Measurements from ENCODE around the gene EXOSC5. TPM values are rescaled to one million over a fixed set of nuclear protein-coding genes. Genes with fewer than 3 reads are reported as not detected.
"Not testable (repeated sequence)": the region's sequence is repeated elsewhere in the genome, so short reads cannot be mapped to it uniquely, and the experiment has no call there.

EXOSC5 gene
- total RNA-seq, 1 experiment from 2014 or later = 25.2 TPM

GRCh38 chr19:41384351-41384750, 12.8 kb downstream of the EXOSC5 start:
- ChIA-PET CTCF (no interaction called here), POLR2A (no interaction called here)
- Histone ChIP-seq H3K36me3 (ENCODE audit: control insufficient read depth, insufficient read depth, low read length) (no peaks in the 10 kb centered on the region), H3K27me3 (ENCODE audit: control insufficient read depth, insufficient read depth, low read length) (no peaks in the 10 kb centered on the region), H3K4me3 (ENCODE audit: low read depth in 2 of 2, low read length in 2 of 2) (no peak overlapping the region), H3K9me3 (ENCODE audit: control insufficient read depth, insufficient read depth, low read depth, low read length) (no peaks in the 10 kb centered on the region), H3K4me1 (ENCODE audit: control insufficient read depth, insufficient read depth, low read length) (no peaks in the 10 kb centered on the region), H3K27ac (ENCODE audit: low read length) (no peak overlapping the region)
- TF ChIP-seq CTCF (IDR thresholded peaks at IDR 0.05) = no peak
- no peak for TF ChIP-seq REST (IDR thresholded peaks at IDR 0.05; ENCODE audit: insufficient read depth in 1 of 2, low read depth in 2 of 2, low read length in 1 of 2)
- no peak for TF ChIP-seq TCF7L2 (IDR thresholded peaks at IDR 0.05; ENCODE audit: low read depth, low read length)
- TF ChIP-seq POLR2AphosphoS5 (IDR thresholded peaks at IDR 0.05; ENCODE audit: low read depth, low read length) = no peak
- TF ChIP-seq SIN3A (IDR thresholded peaks at IDR 0.05; ENCODE audit: borderline replicate concordance, insufficient read depth, low read depth, low read length) = no peak
- ATAC-seq (no peak), DNase-seq (ENCODE audit: low read depth, low spot score) (no peak)
- BruUV-seq (replicated peaks) = no TSS peak
- intact Hi-C loops (cut with micrococcal nuclease; ENCODE audit: unreplicated experiment) = no loop called here
- in situ Hi-C loops (cut with HindIII; ENCODE audit: low pct_unique_long_range_greater_than_20kb, low sequenced_read_pairs) = no loop called here

- H3K27me3 ChIP-seq (ENCODE audit: control insufficient read depth, insufficient read depth, low read length); in situ Hi-C loops (cut with HindIII; ENCODE audit: low pct_unique_long_range_greater_than_20kb, low sequenced_read_pairs); ATAC-seq; intact Hi-C loops (cut with micrococcal nuclease; ENCODE audit: unreplicated experiment); POLR2A ChIA-PET; H3K9me3 ChIP-seq (ENCODE audit: control insufficient read depth, insufficient read depth, low read depth, low read length); BruUV-seq (replicated peaks); H3K4me1 ChIP-seq (ENCODE audit: control insufficient read depth, insufficient read depth, low read length); H3K27ac ChIP-seq (ENCODE audit: low read length); DNase-seq (ENCODE audit: low read depth, low spot score); H3K36me3 ChIP-seq (ENCODE audit: control insufficient read depth, insufficient read depth, low read length); CTCF ChIA-PET; H3K4me3 ChIP-seq (ENCODE audit: low read depth in 2 of 2, low read length in 2 of 2): not testable (repeated sequence)
These were observed 15.6 kb downstream of the EXOSC5 start for GRCh38 chr19:41381536-41381935.

- no peaks in the 10 kb centered on the region for H3K27me3 ChIP-seq (ENCODE audit: control insufficient read depth, insufficient read depth, low read length)
- TF ChIP-seq SIN3A (IDR thresholded peaks at IDR 0.05; ENCODE audit: borderline replicate concordance, insufficient read depth, low read depth, low read length) = no peak
- no peak for TF ChIP-seq REST (IDR thresholded peaks at IDR 0.05; ENCODE audit: insufficient read depth in 1 of 2, low read depth in 2 of 2, low read length in 1 of 2)
- no peak for TF ChIP-seq CTCF (IDR thresholded peaks at IDR 0.05)
- no peak for TF ChIP-seq POLR2AphosphoS5 (IDR thresholded peaks at IDR 0.05; ENCODE audit: low read depth, low read length)
- DNase-seq (ENCODE audit: low read depth, low spot score) (no peak), ATAC-seq (0 out of 2 replicates have a peak, but pooled peaks have one; percentile 20)
- no peaks in the 10 kb centered on the region for H3K36me3 ChIP-seq (ENCODE audit: control insufficient read depth, insufficient read depth, low read length)
- in situ Hi-C loops (cut with HindIII; ENCODE audit: low pct_unique_long_range_greater_than_20kb, low sequenced_read_pairs) = no loop called here
- no peak overlapping the region for H3K4me3 ChIP-seq (ENCODE audit: low read depth in 2 of 2, low read length in 2 of 2)
- H3K27ac ChIP-seq (ENCODE audit: low read length) = no peak overlapping the region
- ChIA-PET CTCF (no interaction called here), POLR2A (interaction anchor here (0.6 kb wide), 1 partner anchor 748 kb away, joined by 5 read pairs; no protein-coding TSS in a partner anchor)
- intact Hi-C loops (cut with micrococcal nuclease; ENCODE audit: unreplicated experiment) = no loop called here
- H3K4me1 ChIP-seq (ENCODE audit: control insufficient read depth, insufficient read depth, low read length) = peaks cover 4% of the 10 kb centered on the region; the same call in 1 of the 2 replicates
- no TSS peak for BruUV-seq (replicated peaks)
- no peaks in the 10 kb centered on the region for H3K9me3 ChIP-seq (ENCODE audit: control insufficient read depth, insufficient read depth, low read depth, low read length)
These were observed 19.0 kb downstream of the EXOSC5 start for GRCh38 chr19:41377977-41378709.

Measured in Panc1 (cell line).